H1 (cell line): Measurements from ENCODE around the gene RAD50. TPM values are rescaled to one million over a fixed set of nuclear protein-coding genes. Genes with fewer than 3 reads are reported as not detected.

Experiments used
- CHD7 ChIP-seq: fragments of 300-600 bp; sonication (generic); IDR thresholded peaks from 2 replicates; pipeline ENCODE4 v1.7.1; 2012; ENCODE audit warnings: low read length, moderate library complexity, mild to moderate bottlenecking, inconsistent platforms; ENCODE audit not compliant: insufficient replicate concordance
- FOSL1 ChIP-seq: IDR thresholded peaks from 2 replicates; pipeline ENCODE4 v1.6.1; 2011; ENCODE audit warnings: mild to moderate bottlenecking, low read depth, low read length, moderate library complexity; ENCODE audit not compliant: insufficient read depth
- RNF2 ChIP-seq: fragments of 200-900, 300-1000 bp; sonication (generic); IDR thresholded peaks from 2 replicates; pipeline ENCODE4 v1.7.1; 2016; ENCODE audit warnings: borderline replicate concordance, low read depth, mild to moderate bottlenecking, antibody characterized with exemption, low read length; ENCODE audit not compliant: poor library complexity, severe bottlenecking; ENCODE audit errors: missing control alignments
- USF2 ChIP-seq: IDR thresholded peaks from 2 replicates; pipeline ENCODE4 v1.6.1; 2011; ENCODE audit warnings: low read length, improper control_type of control experiment
- YY1 ChIP-seq: IDR thresholded peaks from 2 replicates; pipeline ENCODE4 v1.6.1; 2011; ENCODE audit warnings: low read depth, mild to moderate bottlenecking, low read length
- polyA plus RNA-seq, 7 experiments: library from polyadenylated mRNA; depleted of rRNA in 3 of 7; stranded (reverse) in 5 of 7; unstranded in 2 of 7; fragments of >200 nt in 5 of 7; fragments of 200-250 nt in 2 of 7; gene quantifications; 1 replicate in 5 of 7; 2 replicates in 1 of 7; 4 replicates in 1 of 7; pipeline versions ENCODE4 v1.2.1 to v1.2.3, GENCODE V29; 2011 to 2013; ENCODE audit warnings: missing spikeins in 2 of 7, mixed read lengths in 2 of 7
- total RNA-seq: library from RNA; stranded (reverse); fragmentation: NEBNext Ultra II Directional; extraction: Animal tissue kit (Norgen Biotek cat#: 25700); gene quantifications from 2 replicates; pipeline ENCODE4 v1.2.1, GENCODE V29; 2021

RAD50 gene
- total and polyA plus RNA-seq, 2 of the 8 experiments (the other 6 are each of a cell fraction or from before 2014, with no cell fraction given) = 10.1 to 39.4 TPM

GRCh38 chr5:132637241-132637640 lies 80.5 kb downstream of the RAD50 start (continued):
- no peak for TF ChIP-seq YY1
- no peak for TF ChIP-seq RNF2
- no peak for TF ChIP-seq FOSL1
- TF ChIP-seq USF2 = no peak
- TF ChIP-seq CHD7 = no peak
